ENCODE measurements around the gene NEUROD2.

GRCh38 chr17:39595294-39595693 lies 12.4 kb downstream of the NEUROD2 start:
- peak; percentile 35 for TF ChIP-seq EZH2 (IDR thresholded peaks at IDR 0.05; ENCODE audit: insufficient read depth, low read length)
- TF ChIP-seq, protein P1, sequence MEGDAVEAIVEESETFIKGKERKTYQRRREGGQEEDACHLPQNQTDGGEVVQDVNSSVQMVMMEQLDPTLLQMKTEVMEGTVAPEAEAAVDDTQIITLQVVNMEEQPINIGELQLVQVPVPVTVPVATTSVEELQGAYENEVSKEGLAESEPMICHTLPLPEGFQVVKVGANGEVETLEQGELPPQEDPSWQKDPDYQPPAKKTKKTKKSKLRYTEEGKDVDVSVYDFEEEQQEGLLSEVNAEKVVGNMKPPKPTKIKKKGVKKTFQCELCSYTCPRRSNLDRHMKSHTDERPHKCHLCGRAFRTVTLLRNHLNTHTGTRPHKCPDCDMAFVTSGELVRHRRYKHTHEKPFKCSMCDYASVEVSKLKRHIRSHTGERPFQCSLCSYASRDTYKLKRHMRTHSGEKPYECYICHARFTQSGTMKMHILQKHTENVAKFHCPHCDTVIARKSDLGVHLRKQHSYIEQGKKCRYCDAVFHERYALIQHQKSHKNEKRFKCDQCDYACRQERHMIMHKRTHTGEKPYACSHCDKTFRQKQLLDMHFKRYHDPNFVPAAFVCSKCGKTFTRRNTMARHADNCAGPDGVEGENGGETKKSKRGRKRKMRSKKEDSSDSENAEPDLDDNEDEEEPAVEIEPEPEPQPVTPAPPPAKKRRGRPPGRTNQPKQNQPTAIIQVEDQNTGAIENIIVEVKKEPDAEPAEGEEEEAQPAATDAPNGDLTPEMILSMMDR (IDR thresholded peaks at IDR 0.05; ENCODE audit: insufficient read depth, low read depth, low read length) = no peak

Measured in astrocyte (in vitro differentiated cells and primary cell).